Natural killer cell (primary cell): ENCODE results near the gene RPS27A. TPM values are rescaled to one million over a fixed set of nuclear protein-coding genes. Genes with fewer than 3 reads are reported as not detected.

Experiments used
- ATAC-seq, 3 donors: fragments of 150-1000 bp in 2 of 3; fragments of 200-7000 bp in 1 of 3; cut with Tn5 transposase; 1 replicate in 1 of 3; 2 replicates in 2 of 3; pipeline ENCODE4 v1.10.0; 2021; ENCODE audit warnings: mild to moderate bottlenecking in 2 of 3, moderate library complexity in 2 of 3
- DNase-seq, 2 donors: peaks; one replicate each; pipeline versions ENCODE4 v3.0.0 to v3.0.0-alpha.2; 2013 to 2021; ENCODE audit warnings: mixed read lengths in 1 of 2
- H3K27ac ChIP-seq: one replicate; pipeline ENCODE4 v1.5.1; 2013; ENCODE audit warnings: mild to moderate bottlenecking, low read length
- H3K27me3 ChIP-seq: one replicate; pipeline ENCODE4 v1.6.1; 2013; ENCODE audit warnings: low read length; ENCODE audit not compliant: control insufficient read depth, insufficient read depth
- H3K36me3 ChIP-seq: one replicate; pipeline ENCODE4 v1.6.1; 2013; ENCODE audit warnings: low read length; ENCODE audit not compliant: control insufficient read depth, insufficient read depth
- H3K4me1 ChIP-seq: one replicate; pipeline ENCODE4 v1.6.1; 2013; ENCODE audit warnings: low read length; ENCODE audit not compliant: control insufficient read depth, insufficient read depth
- H3K4me3 ChIP-seq: one replicate; pipeline ENCODE4 v1.5.1; 2013; ENCODE audit warnings: low read length
- H3K9me3 ChIP-seq: one replicate; pipeline ENCODE4 v1.6.1; 2013; ENCODE audit warnings: low read length; ENCODE audit not compliant: control insufficient read depth, insufficient read depth
- H3K27ac Mint-ChIP-seq, 2 donors: one replicate each; pipeline ENCODE4 v1.8.0; 2022; ENCODE audit warnings: mild to moderate bottlenecking in 2 of 2, mixed read lengths in 2 of 2, moderate library complexity in 1 of 2
- H3K27me3 Mint-ChIP-seq, 2 donors: one replicate each; pipeline ENCODE4 v1.8.0; 2022; ENCODE audit warnings: low read depth in 2 of 2, mixed read lengths in 2 of 2
- H3K36me3 Mint-ChIP-seq: one replicate; pipeline ENCODE4 v1.8.0; 2022; ENCODE audit warnings: mixed read lengths
- H3K4me1 Mint-ChIP-seq, 2 donors: one replicate each; pipeline ENCODE4 v1.8.0; 2022; ENCODE audit warnings: mixed read lengths in 2 of 2
- H3K4me3 Mint-ChIP-seq: one replicate; pipeline ENCODE4 v1.8.0; 2022; ENCODE audit warnings: mild to moderate bottlenecking, moderate library complexity, mixed read lengths
- H3K9me3 Mint-ChIP-seq, 2 donors: one replicate each; pipeline ENCODE4 v1.8.0; 2022; ENCODE audit warnings: mixed read lengths in 2 of 2
- WGBS: methylation state at CpG from one replicate; pipeline ENCODE4 v1.1.7; 2013; ENCODE audit warnings: missing lambda C conversion rate; ENCODE audit not compliant: insufficient coverage; 5-methylcytosine and 5-hydroxymethylcytosine counted together
- intact Hi-C: fragments of 100-400 bp; cut with micrococcal nuclease; formaldehyde crosslinking; loops from one replicate; pipeline ENCODE4 v1.14.2; 2022
- total RNA-seq, 4 donors: library from RNA; stranded (reverse); fragments of 120-200 nt in 1 of 4; gene quantifications; one replicate each; pipeline versions ENCODE4 v1.2.3 to v1.2.4, GENCODE V29; 2013 to 2022
- TF ChIP-seq, protein P1 (sequence below): fragments of 200-600 bp; IDR thresholded peaks from one replicate; pipeline ENCODE4 v1.8.0; 2022; ENCODE audit warnings: antibody characterized with exemption

RPS27A gene
- total RNA-seq, 3 donors from 2014 or later (not counting 1 experiment from before 2014, with no cell fraction given): 830 to 1,009 (median 939) TPM

DNA sequence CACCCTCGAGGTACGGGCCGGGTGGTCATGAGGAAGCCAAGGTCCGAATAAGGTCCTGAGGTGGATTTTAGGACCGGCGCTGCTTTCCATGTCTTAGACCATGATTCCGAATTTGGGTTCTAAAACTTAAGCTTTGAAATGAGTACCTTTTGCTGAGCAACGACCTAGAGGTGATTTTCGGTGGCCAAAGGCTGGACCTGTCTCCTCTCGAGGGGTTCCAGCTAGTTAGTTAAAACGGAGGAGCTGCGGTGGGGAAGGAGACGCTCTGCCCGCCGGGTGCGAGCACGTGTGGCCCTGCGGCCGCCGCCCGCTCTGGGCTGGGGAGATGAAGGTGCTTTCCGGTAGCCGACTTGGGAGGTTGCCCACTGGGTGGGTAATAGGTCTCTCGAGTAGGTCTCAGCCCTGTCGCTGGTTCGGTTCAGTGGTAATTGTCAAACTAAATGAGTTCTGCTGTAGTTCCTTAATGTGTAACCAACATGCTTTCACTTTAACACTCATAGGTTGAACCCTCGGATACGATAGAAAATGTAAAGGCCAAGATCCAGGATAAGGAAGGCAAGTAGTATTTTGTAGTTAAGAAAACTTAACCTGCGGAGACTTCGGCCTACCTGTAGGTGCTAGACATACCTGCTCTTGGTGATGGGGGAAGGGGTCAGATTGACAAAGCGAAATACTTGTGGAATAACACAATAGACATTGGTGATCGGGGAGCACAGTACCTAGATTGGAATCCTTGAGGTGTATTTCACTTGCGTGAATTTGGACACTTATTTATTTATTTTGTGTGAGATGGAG, 572 bp downstream of the RPS27A start:
- H3K4me1 Mint-ChIP-seq: peaks cover 48 to 49% of the 10 kb centered on the region in 2 donors
- TF ChIP-seq, protein P1, sequence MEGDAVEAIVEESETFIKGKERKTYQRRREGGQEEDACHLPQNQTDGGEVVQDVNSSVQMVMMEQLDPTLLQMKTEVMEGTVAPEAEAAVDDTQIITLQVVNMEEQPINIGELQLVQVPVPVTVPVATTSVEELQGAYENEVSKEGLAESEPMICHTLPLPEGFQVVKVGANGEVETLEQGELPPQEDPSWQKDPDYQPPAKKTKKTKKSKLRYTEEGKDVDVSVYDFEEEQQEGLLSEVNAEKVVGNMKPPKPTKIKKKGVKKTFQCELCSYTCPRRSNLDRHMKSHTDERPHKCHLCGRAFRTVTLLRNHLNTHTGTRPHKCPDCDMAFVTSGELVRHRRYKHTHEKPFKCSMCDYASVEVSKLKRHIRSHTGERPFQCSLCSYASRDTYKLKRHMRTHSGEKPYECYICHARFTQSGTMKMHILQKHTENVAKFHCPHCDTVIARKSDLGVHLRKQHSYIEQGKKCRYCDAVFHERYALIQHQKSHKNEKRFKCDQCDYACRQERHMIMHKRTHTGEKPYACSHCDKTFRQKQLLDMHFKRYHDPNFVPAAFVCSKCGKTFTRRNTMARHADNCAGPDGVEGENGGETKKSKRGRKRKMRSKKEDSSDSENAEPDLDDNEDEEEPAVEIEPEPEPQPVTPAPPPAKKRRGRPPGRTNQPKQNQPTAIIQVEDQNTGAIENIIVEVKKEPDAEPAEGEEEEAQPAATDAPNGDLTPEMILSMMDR: no peak

DNA sequence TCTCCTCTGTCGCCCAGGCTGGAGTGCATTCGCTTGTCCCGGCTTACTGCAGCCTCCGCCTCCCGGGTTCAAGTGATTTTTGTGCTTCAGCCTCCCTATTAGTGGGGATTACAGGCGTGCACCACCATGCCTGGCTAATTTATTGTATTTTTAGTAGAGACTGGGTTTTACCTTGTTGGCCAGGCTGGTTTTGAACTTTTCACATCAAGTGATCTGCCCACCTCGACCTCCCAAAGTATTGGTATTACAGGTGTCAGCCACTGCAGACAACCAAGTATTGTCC, 1.1 kb downstream of the RPS27A start:
- DNase-seq: no peak
- ATAC-seq: no peak
- peaks cover 45% of the 10 kb centered on the region in 2 donors for H3K4me1 Mint-ChIP-seq
- peak overlapping the region; percentile 98 to 100 for H3K27ac Mint-ChIP-seq
- Histone ChIP-seq H3K9me3 (no peaks in the 10 kb centered on the region), H3K36me3 (peaks cover 37% of the 10 kb centered on the region), H3K4me1 (peaks cover 18% of the 10 kb centered on the region), H3K27me3 (no peaks in the 10 kb centered on the region), H3K27ac (peak overlapping the region; percentile 96), H3K4me3 (peak overlapping the region; percentile 87)
- peak overlapping the region; percentile 99 for H3K4me3 Mint-ChIP-seq
- TF ChIP-seq, protein P1: no peak
- no peaks in the 10 kb centered on the region for H3K9me3 Mint-ChIP-seq
- intact Hi-C loops: loop anchor here (1.0 to 10.0 kb wide), 5 partner anchors 36 to 381 kb away; partner anchors contain the start of genes CCDC88A, MTIF2, PPP4R3B and RTN4
- H3K27me3 Mint-ChIP-seq: no peaks in the 10 kb centered on the region
- 68% methylated on average over 6 of the region's 7 CpGs for WGBS
- peaks cover 6% of the 10 kb centered on the region for H3K36me3 Mint-ChIP-seq

More for the DNA sequence above, 572 bp downstream of the RPS27A start:
- Histone ChIP-seq H3K4me3 (peak overlapping the region; percentile 87), H3K9me3 (no peaks in the 10 kb centered on the region), H3K27me3 (no peaks in the 10 kb centered on the region), H3K36me3 (peaks cover 36% of the 10 kb centered on the region), H3K4me1 (peaks cover 18% of the 10 kb centered on the region), H3K27ac (peak overlapping the region; percentile 96)
- Mint-ChIP-seq H3K9me3 (no peaks in the 10 kb centered on the region), H3K27ac (peak overlapping the region; percentile 98 to 100), H3K4me3 (peak overlapping the region; percentile 99), H3K36me3 (peaks cover 6% of the 10 kb centered on the region), H3K27me3 (no peaks in the 10 kb centered on the region)
- WGBS: 5% methylated on average over 33 of the region's 33 CpGs
- ATAC-seq (peak; percentile 53 to 73 (median 65)), DNase-seq (peak; percentile 67 to 83)
- intact Hi-C loops: loop anchor here (1.0 to 10.0 kb wide), 8 partner anchors 10 to 510 kb away; partner anchors contain the start of genes CCDC88A, CFAP36, EML6 and MTIF2

DNA sequence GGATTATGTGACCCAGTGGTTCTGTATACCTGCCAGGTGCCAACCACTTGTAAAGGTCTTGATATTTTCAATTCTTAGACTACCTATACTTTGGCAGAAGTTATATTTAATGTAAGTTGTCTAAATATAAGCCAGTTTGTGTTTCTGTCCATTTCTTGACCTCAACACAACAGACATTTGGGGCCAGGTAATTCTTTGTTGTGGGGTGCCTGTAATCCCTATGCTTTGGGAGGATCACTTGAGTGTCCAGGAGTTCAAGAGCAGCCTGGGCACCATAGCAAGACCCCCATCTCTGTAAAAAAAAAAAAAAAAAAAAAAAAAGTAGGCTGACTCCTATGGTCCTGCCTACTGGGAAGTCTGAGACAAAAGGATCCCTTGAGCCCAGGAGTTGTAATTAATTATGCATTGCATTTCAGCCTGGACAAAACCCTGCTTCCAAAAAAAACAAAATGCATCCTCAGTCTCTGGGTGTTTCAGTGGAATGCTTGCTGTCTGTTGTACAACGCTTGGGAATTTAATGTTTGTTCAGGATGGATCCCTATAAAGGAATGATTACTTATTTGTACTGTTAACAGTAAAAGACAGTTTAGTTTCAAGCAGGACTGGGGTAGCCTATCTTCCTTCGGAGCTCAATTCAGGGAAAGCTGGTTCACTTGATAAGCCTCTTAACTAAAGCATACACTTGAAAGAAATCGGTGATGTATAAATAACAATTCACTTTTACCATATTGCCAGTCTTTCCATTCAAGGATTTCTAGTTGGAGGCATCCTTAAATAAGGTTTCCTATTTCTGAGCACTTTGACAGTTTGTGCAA, 3.4 kb downstream of the RPS27A start:
- 100% methylated on average over 3 of the region's 3 CpGs for WGBS
- no peaks in the 10 kb centered on the region for H3K9me3 Mint-ChIP-seq
- H3K36me3 ChIP-seq: peaks cover 46% of the 10 kb centered on the region
- H3K36me3 Mint-ChIP-seq: peaks cover 6% of the 10 kb centered on the region
- H3K4me1 Mint-ChIP-seq: peaks cover 37 to 44% of the 10 kb centered on the region in 2 donors
- ATAC-seq (no peak), DNase-seq (no peak)
- no peak overlapping the region for H3K4me3 Mint-ChIP-seq
- TF ChIP-seq, protein P1: no peak
- no peaks in the 10 kb centered on the region for H3K9me3 ChIP-seq
- H3K27me3 Mint-ChIP-seq: no peaks in the 10 kb centered on the region
- H3K4me1 ChIP-seq: peaks cover 18% of the 10 kb centered on the region
- no peak overlapping the region for H3K27ac ChIP-seq
- H3K27ac Mint-ChIP-seq: peak overlapping the region; percentile 98 to 100
- intact Hi-C loops: loop anchor here (10.0 kb wide), 1 partner anchor 379 kb away; the partner anchor contains the start of gene PPP4R3B
- no peak overlapping the region for H3K4me3 ChIP-seq
- no peaks in the 10 kb centered on the region for H3K27me3 ChIP-seq
